CD4-positive, alpha-beta T cell treated with Interleukin-17A for 4 hours (primary cell): Measurements from ENCODE around the gene CAPG.
A peak's percentile ranks its signal among the peaks of the same experiment; 100 is the strongest.
"Not testable (repeated sequence)": the region's sequence is repeated elsewhere in the genome, so short reads cannot be mapped to it uniquely, and the experiment has no call there.

Source experiments
- DNase-seq: peaks from one replicate; pipeline ENCODE4 v3.0.0-alpha.2; 2020; ENCODE audit warnings: mixed read lengths

Gene CAPG

GRCh38 chr2:85419009-85419675 lies 9.0 kb upstream of the CAPG start:
- DNase-seq = no peak

DNA sequence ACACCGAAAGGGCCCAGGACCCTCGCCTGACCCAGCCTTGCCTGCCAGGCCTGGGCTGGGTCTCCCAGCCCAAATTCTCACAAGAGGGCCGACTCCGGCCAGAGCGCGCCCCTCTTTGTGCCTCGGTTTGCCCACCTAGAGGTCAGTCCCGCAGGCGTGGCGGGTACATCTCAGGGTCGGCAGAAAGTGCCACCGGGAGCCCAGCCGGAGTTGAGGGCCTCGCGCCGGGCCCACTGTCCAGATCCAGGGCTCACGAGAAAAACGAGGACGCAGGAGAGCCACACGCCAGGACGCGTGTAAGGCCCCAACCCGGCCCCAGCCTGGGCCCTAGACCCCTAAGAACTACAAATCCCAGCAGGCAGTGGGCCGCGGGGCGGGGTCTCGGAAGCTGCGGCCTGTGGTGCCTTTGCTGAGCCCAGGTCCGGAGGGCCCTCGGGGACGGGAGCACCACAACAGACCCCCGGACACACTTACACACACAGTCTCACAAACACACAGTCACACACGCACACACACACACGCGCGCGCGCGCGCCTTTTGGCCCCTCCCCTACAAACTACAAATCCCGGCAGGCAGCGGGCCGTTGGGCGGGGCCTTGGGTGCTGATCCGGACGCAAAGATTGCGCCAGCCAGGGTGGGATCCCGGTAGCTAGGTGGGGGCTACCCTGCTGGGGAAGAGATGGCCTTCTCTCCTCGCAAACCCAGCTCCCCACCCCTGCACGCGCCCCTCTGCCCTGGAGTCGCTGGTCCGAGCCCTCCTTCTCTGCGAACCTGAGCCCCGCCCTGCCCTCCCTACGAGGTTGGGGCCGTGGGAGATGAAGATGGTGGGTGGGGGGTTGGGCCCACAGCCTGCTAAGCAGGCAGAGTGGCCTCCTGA lies 8.2 kb upstream of the CAPG start, which contains the start of gene SH2D6:
Gene SH2D6 (plus strand): TSS at position 583 of the 877 bp plus-strand sequence. CDS start 10,752 bp downstream, outside the sequence.
- peak; percentile 89 for DNase-seq

- DNase-seq = no peak
These were observed 5.9 kb upstream of the CAPG start for GRCh38 chr2:85415980-85416650.

GRCh38 chr2:85414761-85415553 lies 4.8 kb upstream of the CAPG start:
- DNase-seq = no peak

GRCh38 chr2:85414421-85414759 lies 4.2 kb upstream of the CAPG start:
- DNase-seq = not testable (repeated sequence)

- DNase-seq = peak; percentile 61
These were observed 3.6 kb upstream of the CAPG start for GRCh38 chr2:85413592-85414420.

- DNase-seq = no peak
These were observed 1.2 kb upstream of the CAPG start for GRCh38 chr2:85411405-85411748.

- DNase-seq = no peak
These were observed 628 bp upstream of the CAPG start for GRCh38 chr2:85410584-85411404.

DNA sequence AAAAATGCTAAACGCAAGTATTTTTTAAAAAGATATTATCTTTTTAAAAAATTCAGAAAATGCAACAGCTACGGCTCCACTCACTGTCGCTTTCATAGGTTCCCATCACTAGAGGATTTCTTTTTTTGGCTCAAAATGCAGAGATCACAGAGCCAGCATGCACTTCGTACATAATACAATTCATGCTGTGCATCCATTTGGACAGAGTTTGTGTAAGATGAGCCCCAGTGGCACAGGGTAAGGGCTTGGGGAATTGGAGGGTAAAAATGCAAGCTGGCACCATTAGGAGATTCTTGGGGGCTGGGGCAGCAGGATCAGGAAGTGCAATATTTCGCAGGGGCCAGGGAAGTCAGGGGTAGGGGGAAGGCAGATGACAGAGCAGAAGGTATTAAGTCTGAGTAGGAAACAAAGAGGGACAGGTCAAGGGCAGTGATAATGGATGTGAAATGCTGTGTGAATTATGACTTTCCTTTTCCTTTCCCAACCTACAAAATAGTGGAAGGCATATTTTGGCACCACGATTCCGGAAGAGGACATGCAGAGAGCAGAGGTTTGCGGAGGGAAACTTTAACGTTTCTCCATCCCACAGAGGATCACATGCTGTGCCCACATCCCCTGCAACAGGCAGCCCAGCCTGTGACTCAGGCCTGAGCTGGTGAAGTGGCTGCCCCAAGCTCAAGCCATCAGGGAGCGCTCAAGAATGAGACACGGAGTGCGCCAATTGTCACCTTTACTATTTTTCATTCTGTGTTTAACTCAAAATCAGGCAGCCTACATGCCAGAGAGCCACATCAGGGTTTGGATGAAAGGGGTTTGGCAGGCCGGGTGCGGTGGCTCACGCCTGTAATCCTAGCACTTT lies 4.7 kb downstream of the CAPG start:
- DNase-seq = peak; percentile 81

DNA sequence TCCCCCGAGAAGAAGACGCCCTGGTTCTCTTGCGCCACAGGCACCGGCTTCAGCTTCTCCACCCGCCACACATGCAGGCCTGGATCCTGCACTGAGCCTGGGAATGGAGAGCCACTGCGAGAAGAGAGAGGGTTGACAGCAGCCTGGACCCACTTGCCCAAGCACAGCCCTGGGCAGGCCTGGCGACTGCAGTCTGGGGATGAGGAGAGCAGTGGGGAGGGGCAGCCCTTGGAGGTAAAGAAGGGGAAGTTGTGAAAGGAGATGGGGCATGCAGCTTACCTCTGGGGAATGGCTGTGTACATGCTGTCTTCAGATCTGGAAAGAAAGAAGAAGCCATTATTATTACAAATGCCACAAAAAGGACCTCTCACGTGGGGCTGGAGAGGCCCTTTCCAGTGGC lies 8.3 kb downstream of the CAPG start:
- DNase-seq = no peak

DNA sequence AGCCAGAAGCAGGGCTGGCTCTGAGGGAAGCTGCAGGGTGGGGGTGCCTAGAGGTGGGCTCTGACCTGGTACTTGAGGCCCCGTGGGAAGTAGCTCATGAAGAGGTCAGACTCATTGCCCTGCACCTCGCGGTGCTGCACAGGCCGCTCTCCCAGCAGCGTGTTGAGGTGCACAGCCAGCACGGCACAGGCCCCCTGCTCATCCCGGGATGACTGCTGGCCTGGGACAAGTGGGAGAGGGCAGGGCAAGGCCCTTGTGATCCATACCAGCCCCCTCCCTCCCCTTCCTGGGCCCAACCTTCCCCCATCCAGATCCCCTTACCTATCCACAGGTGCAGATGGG lies 8.7 kb downstream of the CAPG start:
- no peak for DNase-seq

DNA sequence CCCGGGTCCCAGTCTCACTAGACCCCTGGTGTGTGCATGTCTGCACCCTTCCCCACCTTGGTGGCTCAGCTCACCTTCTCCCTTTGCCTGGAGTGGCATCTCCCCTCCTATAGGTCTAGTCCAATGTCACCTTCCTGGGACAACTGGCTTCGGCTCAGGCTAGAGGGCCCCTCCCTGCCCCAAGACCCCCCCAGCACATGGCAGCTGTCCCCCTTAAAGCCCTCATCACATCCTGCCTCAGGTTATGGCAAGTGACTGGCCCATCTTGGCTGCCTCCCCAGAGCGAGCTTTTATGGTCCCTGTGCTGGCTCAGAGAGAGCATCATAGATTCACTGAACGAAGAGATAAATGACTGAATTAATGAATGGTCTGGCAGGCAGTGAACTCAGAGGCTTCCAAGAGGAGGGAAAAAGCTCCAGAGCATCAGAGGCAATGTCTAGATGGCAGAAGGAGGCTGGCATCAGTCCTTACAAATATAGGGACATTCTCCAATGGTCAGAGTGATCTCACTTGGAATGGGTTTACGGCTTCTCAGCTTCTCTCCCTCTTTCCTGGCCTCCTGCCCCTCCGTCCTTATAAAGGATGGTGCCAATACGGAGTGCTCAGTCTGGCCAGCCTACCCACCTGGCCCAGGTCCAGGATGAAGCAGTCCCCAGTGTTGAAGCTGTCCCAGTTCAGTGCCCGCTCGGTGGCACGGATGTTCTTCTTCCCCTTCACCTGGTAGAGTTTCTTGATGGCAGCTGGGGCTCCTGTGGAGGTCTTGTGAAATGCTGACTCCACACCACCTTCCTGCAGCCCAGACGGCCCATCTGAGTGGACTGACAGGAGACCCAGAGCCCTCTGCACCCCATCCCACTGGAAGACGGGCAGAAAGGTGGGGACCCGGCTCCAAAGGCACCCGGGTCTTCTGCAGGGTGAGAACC lies 9.4 kb downstream of the CAPG start:
- DNase-seq = no peak

DNA sequence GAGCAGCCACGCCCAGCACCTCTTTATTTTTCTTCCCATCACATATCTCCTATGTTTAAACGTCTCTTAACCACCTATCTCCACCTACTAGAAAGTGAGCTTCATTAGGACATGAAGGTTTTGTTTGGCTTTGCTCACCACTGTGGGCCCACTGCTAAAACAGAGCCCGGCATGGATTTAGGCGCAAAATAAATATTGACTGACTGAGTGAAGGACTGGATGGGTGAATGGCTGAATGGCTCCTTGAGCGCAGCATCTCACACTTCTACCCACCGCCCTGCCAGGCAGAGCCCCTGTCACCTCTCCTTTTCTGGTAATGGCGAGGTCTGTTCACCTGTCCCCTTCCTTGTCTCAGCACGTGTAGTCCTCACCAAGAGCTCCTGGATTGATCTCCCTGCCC lies 10.1 kb downstream of the CAPG start:
- no peak for DNase-seq

- no peak for DNase-seq
These were observed 11.0 kb downstream of the CAPG start for GRCh38 chr2:85399183-85399455.

GRCh38 chr2:85398426-85399182 lies 11.6 kb downstream of the CAPG start:
- no peak for DNase-seq

GRCh38 chr2:85397925-85398331 lies 12.2 kb downstream of the CAPG start:
- DNase-seq = no peak

DNA sequence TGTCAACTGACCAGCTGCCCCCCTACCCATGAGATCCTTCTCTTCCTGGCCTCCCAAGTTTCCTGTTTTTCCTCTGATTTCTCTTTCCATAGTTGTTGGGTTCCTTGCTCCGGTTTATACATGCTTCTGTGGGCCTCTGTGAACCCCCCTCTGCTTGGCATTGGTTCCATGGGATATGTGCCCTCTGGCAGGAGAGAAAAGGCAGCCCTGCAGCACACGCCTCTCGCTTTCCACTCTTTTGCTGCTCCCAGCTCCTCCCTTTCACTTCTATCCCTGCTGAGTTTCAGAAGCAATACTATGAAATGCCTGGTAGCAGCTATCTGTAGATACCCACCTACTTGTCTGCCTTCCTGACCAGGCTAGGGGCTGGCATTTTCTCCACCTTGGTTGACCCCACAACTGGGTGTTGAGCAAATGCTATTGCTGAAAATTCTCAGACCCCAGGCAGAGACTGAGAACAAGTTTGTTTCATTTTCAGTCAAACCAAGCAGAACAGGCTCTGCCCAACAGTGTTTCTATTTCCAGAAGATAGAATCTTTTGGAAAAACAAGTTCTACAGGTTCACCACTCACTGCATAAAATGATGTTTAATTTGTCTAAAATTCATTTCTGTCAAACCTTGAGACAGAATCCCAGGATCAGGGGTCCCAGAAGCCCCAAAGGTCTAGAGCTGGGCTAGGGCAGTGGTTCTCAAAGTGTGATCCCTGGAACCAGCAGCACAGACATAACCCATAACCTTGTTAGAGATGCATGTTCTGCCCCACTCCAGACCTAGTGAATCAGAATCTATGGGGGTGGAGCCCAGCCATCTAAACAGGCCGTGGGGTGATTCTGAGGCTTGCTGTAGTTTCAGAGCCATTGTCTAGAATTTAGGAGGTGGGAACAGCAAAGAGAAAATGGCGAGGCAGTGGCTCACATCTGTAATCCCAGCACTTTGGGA lies 13.4 kb downstream of the CAPG start:
- no peak for DNase-seq
